T1000 (cell line): ENCODE measurements around the gene CSNK2B.
A peak's percentile ranks its signal among the peaks of the same experiment; 100 is the strongest.
"Not testable (repeated sequence)": the region's sequence is repeated elsewhere in the genome, so short reads cannot be mapped to it uniquely, and the experiment has no call there.

Experiments used
- DNase-seq: peaks from one replicate; lab custom pipeline; 2025; ENCODE audit warnings: mixed read lengths; lab: John Stamatoyannopoulos, UW

Gene CSNK2B

GRCh38 chr6:31687860-31688693 lies 22.2 kb downstream of the CSNK2B start:
- no peak for DNase-seq

DNA sequence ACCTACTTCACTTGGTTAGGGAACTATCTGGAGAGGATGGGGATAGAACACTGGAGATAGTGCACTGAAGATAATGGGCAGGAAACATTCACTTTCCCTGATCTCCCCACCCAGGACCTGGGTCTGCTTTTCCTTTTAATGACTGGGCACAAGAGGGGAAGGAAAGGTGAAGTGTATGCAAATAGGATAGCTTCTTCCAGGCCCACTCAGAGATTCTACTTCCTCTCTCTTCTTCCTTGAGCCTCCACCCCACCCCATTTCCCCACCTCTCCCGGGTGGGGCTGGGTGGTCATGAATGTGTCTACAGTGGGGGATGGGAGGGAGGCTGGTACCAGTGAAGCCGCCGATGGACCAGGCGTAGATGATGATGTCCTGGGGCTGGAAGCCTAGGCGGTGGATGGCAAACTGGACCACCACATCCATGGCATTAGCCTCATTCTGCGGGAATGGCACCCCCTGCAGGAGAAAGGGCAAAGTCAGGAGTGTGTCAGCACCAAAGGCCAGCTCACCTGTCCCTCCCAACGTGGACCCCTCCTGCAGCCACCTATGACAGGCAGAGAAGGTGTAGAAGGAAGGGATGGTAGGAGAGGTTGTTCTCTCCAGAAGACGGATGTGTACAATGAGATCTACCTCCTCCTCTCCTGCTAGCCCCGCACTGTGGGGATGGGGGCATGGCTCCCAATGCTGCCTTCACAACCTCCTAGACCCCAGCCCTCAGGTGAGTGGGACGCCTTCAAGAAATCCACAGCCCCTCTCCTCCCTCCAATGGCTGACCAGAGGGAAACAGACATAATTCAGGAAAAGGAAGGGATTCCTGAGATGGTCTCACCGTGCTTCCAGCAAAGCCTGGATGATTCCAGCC lies 23.6 kb downstream of the CSNK2B start:
- DNase-seq = no peak

DNA sequence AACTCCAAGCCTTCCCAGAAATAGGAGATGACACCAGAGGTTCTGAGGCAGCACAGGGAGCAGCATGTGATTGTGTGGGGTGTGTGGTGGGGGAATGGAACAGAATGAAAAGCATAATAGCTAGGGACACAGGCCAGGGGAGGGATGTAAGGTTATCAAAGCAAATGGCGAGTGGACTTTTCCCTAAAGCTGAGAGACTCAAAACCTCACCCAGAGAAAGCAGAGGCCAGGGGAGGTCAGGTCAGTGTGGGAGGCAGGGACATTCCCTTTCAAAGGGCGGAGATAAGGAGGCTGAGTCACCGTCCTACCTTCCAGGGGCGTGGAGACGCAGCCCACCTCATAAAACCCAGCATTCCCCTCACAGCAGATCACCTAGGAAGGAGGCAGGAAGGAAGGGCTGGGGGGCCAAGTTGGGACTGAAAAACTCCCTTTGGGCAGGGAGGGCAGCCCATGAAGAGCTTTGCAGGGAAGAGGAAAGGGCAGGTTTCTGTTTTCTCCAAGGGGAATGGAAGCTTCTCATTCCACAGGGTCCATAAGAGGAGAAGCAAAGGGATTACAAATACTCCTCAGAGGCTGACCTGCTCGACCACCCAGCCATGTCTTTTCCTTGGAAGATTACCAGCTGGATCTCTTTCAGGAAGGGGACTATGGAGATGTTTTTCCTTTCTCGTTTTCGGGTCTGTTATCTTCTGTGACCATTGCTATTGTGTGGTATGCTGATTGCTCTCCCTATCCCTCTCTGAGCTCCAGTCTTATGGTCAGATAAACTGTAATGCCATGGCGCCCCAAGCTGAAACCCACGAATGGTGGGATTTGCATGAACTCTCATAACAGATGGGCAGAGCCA lies 24.6 kb downstream of the CSNK2B start:
- no peak for DNase-seq

GRCh38 chr6:31691078-31691463 lies 25.2 kb downstream of the CSNK2B start:
- DNase-seq = no peak

- no peak for DNase-seq
Measured at GRCh38 chr6:31691564-31692108, 25.8 kb downstream of the CSNK2B start.

DNA sequence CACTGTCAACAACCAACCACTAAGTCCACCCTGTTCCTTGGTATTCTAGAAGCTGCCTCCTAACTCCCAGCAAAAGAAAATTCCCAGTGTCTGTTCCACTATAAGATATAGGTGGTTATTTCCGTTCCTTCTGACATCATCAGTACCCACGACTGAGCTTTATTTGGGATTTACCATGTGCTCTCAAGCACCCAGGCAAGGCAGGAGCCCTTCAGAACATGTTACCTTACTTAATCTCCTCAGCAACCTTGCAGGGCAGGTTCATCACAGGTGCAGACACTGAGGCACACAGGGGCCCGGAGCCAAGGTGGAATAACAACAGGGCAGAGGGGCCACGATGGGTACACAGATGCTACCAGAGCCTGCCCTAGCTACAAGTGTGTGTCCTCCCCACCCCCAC lies 26.5 kb downstream of the CSNK2B start:
- no peak for DNase-seq

DNA sequence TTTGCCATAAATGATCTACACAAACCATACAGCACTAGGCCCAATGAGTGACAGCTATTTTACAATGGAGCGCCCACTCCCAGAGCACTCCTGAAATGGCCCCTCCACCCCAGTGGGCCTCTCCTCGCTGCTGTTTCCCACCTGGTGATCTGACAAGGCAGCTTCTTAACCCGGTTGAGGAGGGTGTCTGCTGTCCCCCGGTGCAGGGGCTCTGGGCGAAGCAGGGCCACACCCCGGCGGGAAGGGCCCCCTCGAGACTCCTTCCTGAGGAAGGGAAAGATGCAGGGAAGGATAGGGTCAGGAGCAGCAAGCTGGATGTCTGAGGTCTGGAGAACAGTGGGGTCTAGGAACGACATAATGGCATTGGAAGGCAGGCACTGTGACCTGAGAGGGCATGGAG lies 27.0 kb downstream of the CSNK2B start:
- DNase-seq = no peak

DNA sequence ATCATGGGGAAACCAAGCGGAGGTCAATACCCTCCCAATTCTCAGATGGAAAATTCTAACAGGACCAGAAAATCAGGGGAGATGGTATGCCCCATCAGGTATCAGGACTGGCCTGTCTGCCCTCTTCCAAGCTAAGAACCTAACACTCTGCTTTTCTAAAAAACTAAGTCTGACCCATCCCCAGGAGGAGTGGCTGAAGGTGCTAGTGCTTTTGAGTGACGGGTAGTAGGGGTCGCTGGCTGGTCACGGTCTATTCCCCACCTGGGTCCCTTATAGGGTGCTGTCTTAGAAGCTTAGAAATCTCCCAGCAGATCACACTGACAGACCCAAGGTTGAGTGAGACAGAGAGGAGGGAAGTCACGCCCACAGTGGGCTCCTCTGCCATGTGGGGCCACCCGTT lies 27.7 kb downstream of the CSNK2B start:
- DNase-seq = no peak

DNA sequence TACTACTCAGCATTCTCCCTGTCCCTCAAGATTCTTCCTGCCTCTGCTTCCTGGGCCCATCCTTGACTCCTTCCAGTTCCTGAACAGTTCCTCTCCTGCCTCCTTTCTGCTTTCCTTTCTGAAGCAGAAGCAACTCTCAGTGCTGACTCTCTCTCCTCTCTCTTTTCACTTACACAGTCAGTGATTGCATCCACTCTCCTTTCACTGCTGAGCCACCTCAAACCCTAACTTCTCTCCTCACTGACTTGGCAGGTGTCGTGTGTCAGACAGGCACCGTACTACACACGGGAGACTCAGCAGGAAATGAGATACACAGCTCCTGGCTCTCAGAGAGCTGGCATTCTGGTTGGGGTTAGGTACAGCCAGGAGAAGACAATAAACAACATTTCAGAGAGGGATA lies 31.7 kb downstream of the CSNK2B start:
- no peak for DNase-seq

DNA sequence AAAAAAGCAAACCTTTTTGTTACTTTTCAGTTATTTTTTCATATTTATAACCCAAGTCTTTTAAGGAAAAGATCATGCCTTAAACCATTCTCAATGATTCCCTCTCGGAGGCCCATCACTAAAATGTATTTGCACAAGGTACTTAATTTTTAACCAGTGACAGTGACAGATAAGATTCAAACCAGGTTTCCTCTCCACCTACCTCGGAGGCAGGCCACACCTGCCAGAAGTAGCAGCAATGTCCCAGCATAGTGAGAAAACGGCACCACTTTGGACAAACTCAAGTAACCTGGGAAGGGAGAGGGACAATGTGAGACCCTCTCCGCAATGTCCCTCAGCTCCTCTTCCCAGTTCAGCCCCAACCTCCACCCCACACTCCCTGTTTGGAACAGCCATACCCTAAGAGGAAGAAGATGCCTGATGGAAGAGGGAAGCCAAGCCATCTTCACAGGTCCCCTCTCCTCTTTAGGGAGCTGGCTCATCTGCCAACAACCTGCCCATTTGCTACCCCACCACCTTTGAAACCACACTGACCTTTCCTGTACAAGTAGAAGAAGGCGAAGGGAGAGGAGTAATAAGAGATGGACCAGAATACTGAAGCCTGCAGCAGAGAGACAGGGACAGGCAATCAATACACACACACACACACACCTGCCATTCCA lies 35.0 kb downstream of the CSNK2B start:
- DNase-seq = no peak

GRCh38 chr6:31701666-31702404 lies 36.0 kb downstream of the CSNK2B start:
- no peak for DNase-seq

DNA sequence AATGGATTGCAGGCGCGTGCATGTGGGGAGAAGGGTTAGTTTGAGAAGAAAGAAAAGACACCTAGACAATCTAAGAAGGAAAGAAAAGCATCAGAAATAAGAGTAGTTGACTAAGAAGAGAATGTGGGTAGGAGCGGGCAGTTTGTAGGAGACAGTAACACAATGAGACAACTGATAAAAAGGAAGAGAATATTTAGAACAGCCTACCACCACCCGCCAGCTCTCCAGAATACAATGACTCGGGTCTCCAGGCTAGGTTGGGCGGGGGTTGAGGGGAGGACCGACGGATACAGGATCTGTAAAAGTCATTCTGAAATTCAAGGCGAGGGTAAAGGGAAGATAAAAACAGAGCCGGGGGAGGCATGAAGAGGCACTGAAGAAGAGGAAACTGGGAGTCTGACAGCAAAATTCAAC lies 36.5 kb downstream of the CSNK2B start:
- no peak for DNase-seq

DNA sequence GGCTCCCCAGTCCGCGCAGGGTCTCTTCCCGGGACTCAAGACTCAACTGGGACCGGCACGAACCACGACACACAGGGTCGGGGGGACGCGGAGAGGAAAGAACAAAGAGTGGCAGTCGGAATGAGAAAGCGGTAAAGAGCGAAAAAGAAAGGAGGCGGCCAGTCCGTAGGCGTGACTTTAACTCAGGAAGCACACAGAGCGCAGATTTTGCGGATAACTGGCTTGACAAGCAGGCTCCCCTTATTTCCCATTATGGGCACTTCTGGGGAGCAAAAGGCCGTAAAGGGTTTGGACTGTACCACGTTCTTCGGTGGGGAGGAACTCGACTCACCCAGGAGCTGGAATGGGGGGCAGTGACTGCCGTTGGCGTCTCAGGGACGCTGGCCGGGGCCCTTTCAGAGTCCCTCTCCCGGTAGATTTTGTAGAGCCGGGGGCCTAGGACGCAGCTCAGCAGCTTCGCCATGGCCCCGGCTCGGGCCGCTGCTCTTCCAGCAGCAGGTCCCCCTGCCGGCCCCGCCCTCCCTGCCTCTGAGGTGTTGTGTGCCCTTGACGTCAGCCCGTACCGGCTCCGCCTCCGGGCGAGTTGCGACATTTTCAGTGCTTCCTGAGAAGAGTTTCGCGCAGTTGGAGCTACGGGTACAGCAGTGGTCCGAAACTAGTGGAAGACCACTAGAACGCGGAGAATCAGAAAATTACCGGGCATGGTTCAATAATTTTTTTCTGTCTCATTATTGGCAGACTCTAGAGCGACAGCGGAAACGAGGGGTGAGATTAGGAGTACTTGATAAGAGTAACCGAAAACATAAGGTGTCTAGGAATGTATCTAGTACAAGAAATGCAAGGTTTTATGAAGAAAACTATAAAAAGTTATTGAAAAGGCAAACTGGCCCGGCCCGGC lies 37.2 kb downstream of the CSNK2B start, which contains the start of gene ABHD16A:
Gene ABHD16A (minus strand): TSS at position 506 of the 898 bp plus-strand sequence. CDS start 43 bp downstream, at position 463.
- DNase-seq = peak; percentile 94

DNA sequence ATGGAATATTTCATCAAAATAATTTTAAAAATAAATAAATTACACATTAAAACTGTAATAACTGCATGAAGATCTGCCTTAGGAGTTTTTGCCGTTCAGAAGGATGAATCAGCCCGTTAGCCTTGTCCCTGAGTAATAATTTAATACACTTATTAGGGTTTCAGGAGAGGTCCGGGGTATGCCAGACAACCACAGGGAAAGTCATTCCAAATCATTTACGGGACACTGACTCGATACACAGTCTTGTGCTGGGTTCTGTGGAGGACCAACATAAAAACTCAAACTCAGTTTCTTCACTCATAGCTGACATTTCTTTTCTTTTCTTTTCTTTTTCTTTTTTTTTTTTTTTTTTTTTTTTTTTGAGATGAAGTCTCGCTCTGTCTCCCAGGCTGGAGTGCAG lies 40.1 kb downstream of the CSNK2B start:
- no peak for DNase-seq

DNA sequence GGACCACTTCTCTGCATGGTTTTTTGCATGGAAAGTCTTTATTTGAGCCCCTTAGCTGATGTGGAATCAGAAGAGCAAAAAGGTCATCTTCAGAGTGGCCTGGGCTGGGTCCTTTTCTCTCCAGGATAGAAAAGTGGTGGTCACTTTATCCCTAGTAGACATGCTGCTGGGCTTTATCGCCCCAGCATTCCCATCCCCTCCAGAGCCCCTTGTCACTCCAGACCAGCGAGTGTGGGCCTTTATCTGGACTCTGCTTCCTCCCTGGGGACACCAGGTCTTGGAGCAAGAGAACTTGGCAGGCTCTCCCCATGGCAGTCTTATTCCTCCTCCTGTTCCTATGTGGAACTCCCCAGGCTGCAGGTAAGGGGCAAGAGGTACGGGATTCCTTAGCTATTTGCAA lies 40.7 kb downstream of the CSNK2B start, which contains the start of gene LY6G6F:
Gene LY6G6F (plus strand): TSS at position 268 of the 400 bp plus-strand sequence. CDS start 41 bp downstream, at position 309.
- DNase-seq = no peak

DNA sequence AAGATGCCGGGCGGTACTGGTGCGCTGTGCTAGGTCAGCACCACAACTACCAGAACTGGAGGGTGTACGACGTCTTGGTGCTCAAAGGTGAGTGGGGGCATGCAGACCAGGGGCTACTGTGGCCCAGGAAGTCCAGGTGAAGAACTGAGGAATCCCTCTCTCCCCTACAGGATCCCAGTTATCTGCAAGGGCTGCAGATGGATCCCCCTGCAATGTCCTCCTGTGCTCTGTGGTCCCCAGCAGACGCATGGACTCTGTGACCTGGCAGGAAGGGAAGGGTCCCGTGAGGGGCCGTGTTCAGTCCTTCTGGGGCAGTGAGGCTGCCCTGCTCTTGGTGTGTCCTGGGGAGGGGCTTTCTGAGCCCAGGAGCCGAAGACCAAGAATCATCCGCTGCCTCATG lies 41.8 kb downstream of the CSNK2B start:
- DNase-seq = no peak

GRCh38 chr6:31708224-31708623 lies 42.3 kb downstream of the CSNK2B start:
- DNase-seq = no peak

- not testable (repeated sequence) for DNase-seq
Measured at GRCh38 chr6:31709157-31709556, 43.3 kb downstream of the CSNK2B start.

DNA sequence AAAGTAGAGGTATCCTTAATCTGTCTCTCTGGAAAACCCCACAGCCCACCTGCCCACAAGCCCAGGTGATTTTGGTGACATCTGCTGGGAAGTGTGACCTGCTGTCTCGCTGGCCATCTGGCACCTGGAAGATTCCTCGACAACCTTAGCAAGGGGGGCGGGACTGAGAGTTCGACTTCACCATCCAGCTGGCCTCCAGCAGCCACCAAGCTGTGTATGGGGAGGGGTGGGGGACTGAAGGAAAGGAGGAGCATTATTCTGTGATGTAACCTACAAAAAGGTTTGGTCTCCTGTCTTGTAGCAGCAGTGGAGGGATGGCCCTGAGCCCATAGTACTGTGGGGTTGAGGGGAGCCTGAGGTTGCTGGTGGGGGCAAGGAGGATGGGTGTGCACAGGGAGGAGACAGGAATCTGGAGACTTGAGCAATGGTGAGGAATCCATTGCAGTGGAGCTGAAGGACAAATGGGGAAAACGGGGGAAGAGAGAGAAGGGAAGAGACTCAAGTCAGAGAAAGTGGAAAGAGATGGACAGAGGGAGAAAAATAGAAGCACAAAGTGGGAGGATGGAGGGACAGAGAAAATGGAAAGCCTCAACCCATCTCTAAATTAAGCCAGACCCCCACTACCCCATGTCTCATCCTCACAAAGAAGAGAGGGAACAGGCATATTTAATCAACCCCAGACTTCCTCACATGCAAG lies 44.8 kb downstream of the CSNK2B start:
- DNase-seq = no peak
